A673 (cell line): ENCODE results near the gene RNF208. TPM values are rescaled to one million over a fixed set of nuclear protein-coding genes. Genes with fewer than 3 reads are reported as not detected.

ENCODE experiments used
- BruUV-seq: library from RNA; stranded (reverse); fragments of 400-500 nt; replicated peaks from 2 replicates; lab custom pipeline; 2021; lab: Mats Ljungman, UMichigan
- CTCF ChIA-PET: fragments of 300-600 bp; sonication (Branson Sonifier 250); formaldehyde crosslinking; loops from one replicate; lab custom pipeline; 2022; ENCODE audit warnings: antibody characterized with exemption; lab: Charles Lee
- POLR2A ChIA-PET: fragments of 300-600 bp; sonication (Branson Sonifier 250); formaldehyde crosslinking; loops from one replicate; lab custom pipeline; 2022; ENCODE audit warnings: antibody characterized with exemption; ENCODE audit not compliant: low non-redundant PET; lab: Charles Lee
- DNase-seq: peaks from one replicate; pipeline ENCODE4 v3.0.0-alpha.2; 2015; ENCODE audit warnings: low spot score
- H3K27ac ChIP-seq: fragments of 200-600 bp; sonication (generic); 2 replicates; pipeline ENCODE4 v1.5.1; 2016; ENCODE audit warnings: mixed run types, low read depth, mild to moderate bottlenecking, mixed read lengths, antibody characterized with exemption, low read length; ENCODE audit not compliant: poor library complexity, severe bottlenecking
- H3K27me3 ChIP-seq: fragments of 200-600 bp; sonication (generic); replicated peaks from 2 replicates; pipeline ENCODE4 v1.6.1; 2017; ENCODE audit warnings: mixed run types, low read depth, mild to moderate bottlenecking, mixed read lengths, antibody characterized with exemption, low read length; ENCODE audit not compliant: insufficient read depth, poor library complexity
- H3K36me3 ChIP-seq: fragments of 200-600 bp; sonication (generic); 2 replicates; pipeline ENCODE4 v1.6.1; 2016; ENCODE audit warnings: mixed run types, mild to moderate bottlenecking, mixed read lengths, antibody characterized with exemption, low read length; ENCODE audit not compliant: insufficient read depth, poor library complexity, severe bottlenecking
- H3K4me1 ChIP-seq: fragments of 200-600 bp; sonication (generic); 2 replicates; pipeline ENCODE4 v1.6.1; 2017; ENCODE audit warnings: mixed run types, mild to moderate bottlenecking, mixed read lengths, antibody characterized with exemption, low read length; ENCODE audit not compliant: insufficient read depth, poor library complexity, severe bottlenecking
- H3K4me3 ChIP-seq: fragments of 200-600 bp; sonication (generic); 2 replicates; pipeline ENCODE4 v1.5.1; 2016; ENCODE audit warnings: low read depth, mixed run types, mild to moderate bottlenecking, mixed read lengths, low read length; ENCODE audit not compliant: poor library complexity, severe bottlenecking
- H3K9me3 ChIP-seq: fragments of 200-600 bp; sonication (generic); 2 replicates; pipeline ENCODE4 v1.6.1; 2016; ENCODE audit warnings: mixed run types, low read depth, mild to moderate bottlenecking, mixed read lengths, antibody characterized with exemption, low read length; ENCODE audit not compliant: poor library complexity, severe bottlenecking
- EZH2 ChIP-seq: fragments of 200-600 bp; sonication (generic); IDR thresholded peaks from 2 replicates; pipeline ENCODE4 v1.6.1; 2017; ENCODE audit warnings: borderline replicate concordance, low read depth, mild to moderate bottlenecking, mixed read lengths, antibody characterized with exemption, low read length; ENCODE audit not compliant: poor library complexity, severe bottlenecking
- intact Hi-C: fragments of 100-400 bp; cut with micrococcal nuclease; formaldehyde crosslinking; loops from one replicate; pipeline ENCODE4 v1.10.0; 2022; ENCODE audit not compliant: unreplicated experiment
- total RNA-seq: library from RNA; stranded (reverse); gene quantifications from 2 replicates; pipeline ENCODE4 v1.2.3, GENCODE V29; 2021
- TF ChIP-seq, protein P1 (sequence below): fragments of 300-800, 200-600 bp; sonication (generic); conservative IDR thresholded peaks from 2 replicates; pipeline ENCODE4 v1.5.1; 2017; ENCODE audit warnings: low read depth, mild to moderate bottlenecking, antibody characterized with exemption, low read length, moderate library complexity, mixed read lengths

RNF208 gene
- total RNA-seq, 1 experiment from 2014 or later: 13.7 TPM

DNA sequence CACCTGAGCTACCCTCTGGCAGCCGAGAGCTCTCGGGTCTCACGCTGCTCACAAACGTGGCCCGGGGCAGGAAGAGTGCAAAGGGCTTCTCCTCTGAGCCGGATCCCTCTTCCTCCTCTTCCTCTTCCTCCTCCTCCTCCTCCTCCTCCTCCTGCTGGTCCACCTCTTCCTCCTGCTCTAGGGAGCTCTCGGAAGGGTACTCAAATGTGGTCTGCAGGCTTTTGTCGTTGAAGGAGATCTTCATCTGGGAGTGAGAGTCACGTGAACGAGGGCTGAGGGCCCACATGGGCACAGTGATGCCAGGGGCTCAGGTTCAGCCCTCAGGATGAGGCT lies 29.6 kb downstream of the RNF208 start:
- POLR2A ChIA-PET: interaction anchor here (0.7 kb wide), 1 partner anchor 126 kb away, joined by 3 read pairs; no protein-coding TSS in a partner anchor
- peaks cover 2% of the 10 kb centered on the region for H3K36me3 ChIP-seq
- CTCF ChIA-PET: no interaction called here
- H3K27me3 ChIP-seq: no peaks in the 10 kb centered on the region
- H3K4me3 ChIP-seq: no peak overlapping the region
- BruUV-seq: no TSS peak
- intact Hi-C loops: no loop called here
- no peak for TF ChIP-seq EZH2
- TF ChIP-seq, protein P1, sequence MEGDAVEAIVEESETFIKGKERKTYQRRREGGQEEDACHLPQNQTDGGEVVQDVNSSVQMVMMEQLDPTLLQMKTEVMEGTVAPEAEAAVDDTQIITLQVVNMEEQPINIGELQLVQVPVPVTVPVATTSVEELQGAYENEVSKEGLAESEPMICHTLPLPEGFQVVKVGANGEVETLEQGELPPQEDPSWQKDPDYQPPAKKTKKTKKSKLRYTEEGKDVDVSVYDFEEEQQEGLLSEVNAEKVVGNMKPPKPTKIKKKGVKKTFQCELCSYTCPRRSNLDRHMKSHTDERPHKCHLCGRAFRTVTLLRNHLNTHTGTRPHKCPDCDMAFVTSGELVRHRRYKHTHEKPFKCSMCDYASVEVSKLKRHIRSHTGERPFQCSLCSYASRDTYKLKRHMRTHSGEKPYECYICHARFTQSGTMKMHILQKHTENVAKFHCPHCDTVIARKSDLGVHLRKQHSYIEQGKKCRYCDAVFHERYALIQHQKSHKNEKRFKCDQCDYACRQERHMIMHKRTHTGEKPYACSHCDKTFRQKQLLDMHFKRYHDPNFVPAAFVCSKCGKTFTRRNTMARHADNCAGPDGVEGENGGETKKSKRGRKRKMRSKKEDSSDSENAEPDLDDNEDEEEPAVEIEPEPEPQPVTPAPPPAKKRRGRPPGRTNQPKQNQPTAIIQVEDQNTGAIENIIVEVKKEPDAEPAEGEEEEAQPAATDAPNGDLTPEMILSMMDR: no peak
- H3K4me1 ChIP-seq: peaks cover 5% of the 10 kb centered on the region
- H3K27ac ChIP-seq: no peak overlapping the region
- no peak for DNase-seq
- no peaks in the 10 kb centered on the region for H3K9me3 ChIP-seq

DNA sequence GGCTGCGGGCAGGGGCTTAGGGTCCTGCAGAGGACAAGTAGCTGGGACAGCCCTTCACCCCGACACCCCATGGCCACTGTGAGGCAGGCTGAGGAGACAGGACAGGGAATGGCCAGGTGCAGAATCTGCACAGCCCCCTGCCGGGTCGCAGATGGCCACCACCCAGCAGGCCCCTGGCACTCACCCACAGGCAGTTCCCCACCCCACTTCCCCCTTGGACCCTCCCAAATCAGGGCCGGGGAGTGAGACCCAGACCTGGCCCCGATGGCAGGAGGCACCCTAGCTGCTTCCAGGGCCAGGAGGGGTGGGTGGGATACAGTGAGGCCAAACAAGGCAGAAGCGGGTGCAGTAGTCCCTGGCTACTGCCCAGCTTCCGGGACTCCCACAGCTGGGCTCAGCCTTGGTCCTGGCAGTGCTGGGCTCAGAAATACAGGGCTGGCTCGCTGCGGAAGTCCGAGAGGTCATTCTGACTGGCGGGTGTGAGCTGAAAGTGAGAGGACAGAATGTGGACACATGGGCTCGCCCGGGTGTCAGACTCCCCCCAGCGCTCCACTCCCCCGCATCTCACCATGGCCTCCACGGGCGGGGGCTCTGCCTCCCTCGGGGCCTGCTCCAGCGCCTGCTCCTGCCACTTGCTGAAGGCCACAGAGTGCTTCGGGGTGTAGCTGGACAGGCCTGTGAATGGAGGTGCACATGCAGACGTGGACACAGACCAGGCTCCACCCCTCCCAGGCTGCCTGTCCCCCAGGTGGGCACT lies 30.2 kb downstream of the RNF208 start:
- peaks cover 2% of the 10 kb centered on the region for H3K36me3 ChIP-seq
- H3K27ac ChIP-seq: no peak overlapping the region
- peaks cover 10% of the 10 kb centered on the region for H3K4me1 ChIP-seq
- CTCF ChIA-PET: no interaction called here
- BruUV-seq: no TSS peak
- no peak for DNase-seq
- POLR2A ChIA-PET: interaction anchor here (0.7 kb wide), 1 partner anchor 126 kb away, joined by 3 read pairs; no protein-coding TSS in a partner anchor
- H3K27me3 ChIP-seq: no peaks in the 10 kb centered on the region
- no peaks in the 10 kb centered on the region for H3K9me3 ChIP-seq
- no peak for TF ChIP-seq EZH2
- TF ChIP-seq, protein P1: no peak
- intact Hi-C loops: no loop called here
- H3K4me3 ChIP-seq: no peak overlapping the region

DNA sequence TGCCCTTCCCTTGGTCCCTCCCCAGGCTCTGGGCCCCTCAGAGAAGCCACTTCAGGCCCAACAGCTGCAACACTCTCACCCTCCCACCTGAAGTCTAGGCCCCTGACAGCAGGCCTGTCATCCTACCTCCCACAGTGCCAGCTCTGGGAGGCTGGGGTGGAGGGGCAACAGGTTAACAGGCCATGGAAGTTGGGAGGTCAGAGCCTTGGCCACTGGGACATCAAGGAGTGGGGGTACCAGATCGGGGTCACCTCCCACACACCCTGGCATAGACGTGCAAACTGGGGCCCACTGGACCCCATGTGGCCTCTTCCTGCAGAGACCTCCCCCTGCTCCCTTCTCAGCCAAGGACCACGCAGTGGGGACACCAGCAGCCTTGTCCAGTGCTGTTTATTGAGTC lies 30.8 kb downstream of the RNF208 start:
- no TSS peak for BruUV-seq
- Histone ChIP-seq H3K27me3 (no peaks in the 10 kb centered on the region), H3K4me1 (peaks cover 10% of the 10 kb centered on the region), H3K4me3 (no peak overlapping the region), H3K27ac (no peak overlapping the region), H3K36me3 (peaks cover 2% of the 10 kb centered on the region), H3K9me3 (no peaks in the 10 kb centered on the region)
- ChIA-PET POLR2A (no interaction called here), CTCF (no interaction called here)
- TF ChIP-seq, protein P1: no peak
- intact Hi-C loops: no loop called here
- no peak for DNase-seq
